B cell (primary cell): Measurements from ENCODE around the gene ANKRD44. TPM values are rescaled to one million over a fixed set of nuclear protein-coding genes. Genes with fewer than 3 reads are reported as not detected.

Experiments used
- polyA plus RNA-seq: library from polyadenylated mRNA; depleted of rRNA; stranded (reverse); fragments of >200 nt; gene quantifications from 2 replicates; pipeline ENCODE4 v1.2.3, GENCODE V29; 2012
- total RNA-seq, 2 donors: library from RNA; stranded (reverse); fragments of 120-200 nt in 1 of 2; gene quantifications; 1 replicate in 1 of 2; 2 replicates in 1 of 2; pipeline versions ENCODE4 v1.2.3 to v1.2.4, GENCODE V29; 2013 to 2022

ANKRD44 gene
- total and polyA plus RNA-seq, 2 donors (not counting 1 experiment from before 2014, with no cell fraction given) = 92.6 to 457 TPM

Other genes with a start within 250 kb of the ANKRD44 start
- gene SF3B1, start 124.2 kb upstream of the ANKRD44 start, total RNA-seq = 523 and 524 TPM in 2 replicates
- 722 and 844 TPM in 2 replicates for gene SF3B1, start 124.2 kb upstream of the ANKRD44 start, polyA plus RNA-seq
- gene COQ10B, start 142.8 kb upstream of the ANKRD44 start, total RNA-seq = 29.1 and 29.6 TPM in 2 replicates
- gene COQ10B, start 142.8 kb upstream of the ANKRD44 start, polyA plus RNA-seq = 5.8 and 14.5 TPM in 2 replicates
- 112 and 120 TPM in 2 replicates for gene HSPD1, start 189.1 kb upstream of the ANKRD44 start, total RNA-seq
- 46.6 and 111 TPM in 2 replicates for gene HSPD1, start 189.1 kb upstream of the ANKRD44 start, polyA plus RNA-seq
- 37.9 and 46.2 TPM in 2 replicates for gene HSPE1, start 189.6 kb upstream of the ANKRD44 start, total RNA-seq
- 49.8 and 59.9 TPM in 2 replicates for gene HSPE1, start 189.6 kb upstream of the ANKRD44 start, polyA plus RNA-seq
- gene MOB4, start 205.3 kb upstream of the ANKRD44 start, total RNA-seq = 20.1 and 20.8 TPM in 2 replicates
- gene MOB4, start 205.3 kb upstream of the ANKRD44 start, polyA plus RNA-seq = 12.6 and 15.6 TPM in 2 replicates